K562 (cell line): ENCODE results near the gene MCEMP1. TPM values are rescaled to one million over a fixed set of nuclear protein-coding genes. Genes with fewer than 3 reads are reported as not detected.

Source experiments
- ATAC-seq: fragments of 200-7000 bp; cut with Tn5 transposase; 3 replicates; pipeline ENCODE4 v1.9.1; 2020; ENCODE audit warnings: moderate library complexity
- BruUV-seq: library from RNA; stranded (reverse); fragments of 400-500 nt; replicated peaks from 2 replicates; lab custom pipeline; 2021; lab: Mats Ljungman, UMichigan
- CTCF ChIA-PET: fragments of 300-600 bp; formaldehyde crosslinking; extraction: SDS; loops from one replicate; lab custom pipeline; 2021; ENCODE audit warnings: low intra/inter-chr PET ratio; lab: Yijun Ruan, JAX
- POLR2A ChIA-PET: fragments of 300-600, 350-650 bp; sonication (Branson Sonifier 250); formaldehyde crosslinking; extraction: SDS; loops from one replicate; lab custom pipeline; 2021; ENCODE audit warnings: antibody characterized with exemption, inconsistent platforms; lab: Yijun Ruan, JAX
- DNase-seq, 4 experiments: peaks; one replicate each; pipeline versions ENCODE4 v3.0.0 to v3.0.0-alpha.2; 2011 to 2018; ENCODE audit warnings: low spot score in 3 of 4, mixed read lengths in 3 of 4; ENCODE audit errors: extremely low read depth in 1 of 4
- FAIRE-seq: peaks from 2 replicates; lab custom pipeline; 2011; peaks lifted over from hg19 to GRCh38; lab: Jason Lieb, UNC
- H2AFZ ChIP-seq: 2 replicates; pipeline ENCODE4 v1.6.0; 2011; ENCODE audit warnings: low read depth, low read length, control low read depth, inconsistent platforms
- H3K27ac ChIP-seq: fragments of 200-600 bp; 3 replicates; pipeline ENCODE4 v1.8.0; 2011; ENCODE audit warnings: low read depth, mild to moderate bottlenecking, control low read depth, inconsistent platforms, low read length, moderate library complexity, mixed read lengths; ENCODE audit errors: extremely low read depth
- H3K27me3 ChIP-seq, 2 experiments: fragments of 300-600 bp in 1 of 2; 2 replicates in 1 of 2; 3 replicates in 1 of 2; pipeline versions ENCODE4 v1.6.0 to v1.8.0; 2011; ENCODE audit warnings: inconsistent platforms in 2 of 2, low read length in 2 of 2, mild to moderate bottlenecking in 1 of 2, mixed read lengths in 1 of 2, moderate library complexity in 1 of 2; ENCODE audit not compliant: control insufficient read depth in 2 of 2, insufficient read depth in 2 of 2
- H3K36me3 ChIP-seq: fragments of 300-600 bp; 3 replicates; pipeline ENCODE4 v1.8.0; 2011; ENCODE audit warnings: mild to moderate bottlenecking, low read length, inconsistent platforms; ENCODE audit not compliant: control insufficient read depth, insufficient read depth
- H3K4me1 ChIP-seq, 2 experiments: fragments of 200-600 bp in 1 of 2; replicated peaks in 1 of 2; 2 replicates in 1 of 2; 3 replicates in 1 of 2; pipeline versions ENCODE4 v1.5.1 to v1.8.0; 2011; ENCODE audit warnings: inconsistent platforms in 2 of 2, low read length in 2 of 2, mild to moderate bottlenecking in 1 of 2, mixed read lengths in 1 of 2, moderate library complexity in 1 of 2; ENCODE audit not compliant: control insufficient read depth in 2 of 2, insufficient read depth in 2 of 2
- H3K4me2 ChIP-seq: 2 replicates; pipeline ENCODE4 v1.6.1; 2011; ENCODE audit warnings: low read length, control low read depth, inconsistent platforms, mixed read lengths; ENCODE audit not compliant: insufficient read depth
- H3K4me3 ChIP-seq: fragments of 200-600 bp; sonication (generic), shearing (Covaris generic); 2 replicates; pipeline ENCODE4 v1.5.1; 2016; ENCODE audit warnings: control low read depth, inconsistent platforms
- H3K79me2 ChIP-seq: fragments of 200-600 bp; 3 replicates; pipeline ENCODE4 v1.8.0; 2011; ENCODE audit warnings: low read length, inconsistent platforms; ENCODE audit not compliant: control insufficient read depth, insufficient read depth
- H3K9ac ChIP-seq, 2 experiments: 2 replicates each; pipeline versions ENCODE4 v1.6.0 to v1.6.1; 2011; ENCODE audit warnings: low read depth in 2 of 2, low read length in 2 of 2, control low read depth in 1 of 2, inconsistent platforms in 1 of 2, mild to moderate bottlenecking in 1 of 2, mixed read lengths in 1 of 2; ENCODE audit not compliant: insufficient read depth in 1 of 2
- H3K9me1 ChIP-seq: one replicate; pipeline ENCODE4 v1.6.0; 2011; ENCODE audit warnings: inconsistent platforms, mild to moderate bottlenecking, low read length, moderate library complexity; ENCODE audit not compliant: control insufficient read depth, insufficient read depth
- H3K9me3 ChIP-seq: replicated peaks from 2 replicates; pipeline ENCODE4 v1.5.1; 2011; ENCODE audit warnings: low read depth, low read length, inconsistent platforms; ENCODE audit not compliant: control insufficient read depth, insufficient read depth
- H4K20me1 ChIP-seq: replicated peaks from 2 replicates; pipeline ENCODE4 v1.6.1; 2011; ENCODE audit warnings: low read length, inconsistent platforms, mixed read lengths; ENCODE audit not compliant: control insufficient read depth, insufficient read depth
- BDP1 ChIP-seq: IDR thresholded peaks from 3 replicates; pipeline ENCODE4 v1.6.1; 2011; ENCODE audit not compliant: insufficient read length, insufficient read depth
- BMI1 ChIP-seq: fragments of 150-350 bp; IDR thresholded peaks from 2 replicates; pipeline ENCODE4 v1.6.1; 2014; ENCODE audit warnings: low read length
- C11orf30 ChIP-seq: fragments of 450-650 bp; IDR thresholded peaks from 2 replicates; pipeline ENCODE4 v1.6.1; 2016; ENCODE audit warnings: low read depth, mild to moderate bottlenecking
- CBX1 ChIP-seq: sonication (generic); IDR thresholded peaks from 2 replicates; pipeline ENCODE4 v1.6.1; 2016; ENCODE audit warnings: antibody characterized with exemption, low read depth, mild to moderate bottlenecking
- DNMT1 ChIP-seq: fragments of 450-650 bp; IDR thresholded peaks from 2 replicates; pipeline ENCODE4 v1.6.1; 2016; ENCODE audit warnings: antibody characterized with exemption, mild to moderate bottlenecking
- EGR1 ChIP-seq: fragments of 450-650 bp; conservative IDR thresholded peaks from 2 replicates; pipeline ENCODE4 v1.6.1; 2017; ENCODE audit warnings: mild to moderate bottlenecking
- FOXJ3 ChIP-seq: sonication (generic); formaldehyde crosslinking; IDR thresholded peaks from 2 replicates; pipeline ENCODE4 v1.4.0; 2020; ENCODE audit warnings: mild to moderate bottlenecking, missing genetic modification reagents
- NBN ChIP-seq: fragments of 450-650 bp; IDR thresholded peaks from 2 replicates; pipeline ENCODE4 v1.6.1; 2016; ENCODE audit warnings: low read depth, mild to moderate bottlenecking
- RNF2 ChIP-seq: sonication (generic); IDR thresholded peaks from 2 replicates; pipeline ENCODE4 v1.6.1; 2016
- WHSC1 ChIP-seq: IDR thresholded peaks from one replicate; pipeline ENCODE4 v1.6.1; 2012; ENCODE audit warnings: low read length, control low read depth, inconsistent platforms
- ZBTB17 ChIP-seq: fragments of 450-650 bp; formaldehyde crosslinking; IDR thresholded peaks from 2 replicates; pipeline ENCODE4 v1.4.0; 2020; ENCODE audit warnings: mild to moderate bottlenecking
- WGBS: fragments of 100-300 bp; shearing (Covaris generic); methylation state at CpG from one replicate; pipeline ENCODE4 v1.1.6; 2016; ENCODE audit warnings: low coverage, mixed read lengths; ENCODE audit not compliant: insufficient coverage; ENCODE audit errors: missing lambda C conversion rate; 5-methylcytosine and 5-hydroxymethylcytosine counted together
- in situ Hi-C: fragments of 300-500 bp; cut with MboI; formaldehyde crosslinking; loops from 4 replicates; pipeline ENCODE4 v1.15.0; 2018; ENCODE audit warnings: inconsistent platforms, mixed read lengths
- intact Hi-C: fragments of 100-400 bp; cut with micrococcal nuclease; formaldehyde crosslinking; loops from 2 replicates; pipeline ENCODE4 v1.14.2; 2022
- polyA plus RNA-seq, 8 experiments: library from polyadenylated mRNA; depleted of rRNA in 4 of 8; stranded (reverse) in 5 of 8; unstranded in 3 of 8; fragments of >200 nt; fragmentation: Nextera tagmentation in 2 of 8; fragmentation: Illumina TruSeq in 1 of 8; extraction: Ambion mirVana in 2 of 8; extraction: Trizol in 1 of 8; gene quantifications; 2 replicates each; pipeline versions ENCODE4 v1.2.1 to v1.2.3, GENCODE V29; 2011 to 2014; ENCODE audit warnings: inconsistent platforms in 1 of 8, missing spikeins in 1 of 8
- total RNA-seq, 7 experiments: library from RNA; depleted of rRNA in 6 of 7; stranded (reverse); fragments of >200 nt in 6 of 7; fragmentation: Illumina TruSeq in 2 of 7; extraction: Trizol in 2 of 7; gene quantifications; 2 replicates each; pipeline versions ENCODE4 v1.2.1 to v1.2.3, GENCODE V29; 2011 to 2021; ENCODE audit warnings: low replicate concordance in 1 of 7
- TF ChIP-seq, protein P1 (sequence below): IDR thresholded peaks from 3 replicates; pipeline ENCODE4 v1.6.1; 2011; ENCODE audit warnings: borderline replicate concordance, mild to moderate bottlenecking; ENCODE audit not compliant: insufficient read length, insufficient read depth

MCEMP1 gene
- total and polyA plus RNA-seq, 9 of the 15 experiments (the other 6 are each of a cell fraction or from before 2014, with no cell fraction given), result 0.11 to 1.8 (median 0.51) TPM

DNA sequence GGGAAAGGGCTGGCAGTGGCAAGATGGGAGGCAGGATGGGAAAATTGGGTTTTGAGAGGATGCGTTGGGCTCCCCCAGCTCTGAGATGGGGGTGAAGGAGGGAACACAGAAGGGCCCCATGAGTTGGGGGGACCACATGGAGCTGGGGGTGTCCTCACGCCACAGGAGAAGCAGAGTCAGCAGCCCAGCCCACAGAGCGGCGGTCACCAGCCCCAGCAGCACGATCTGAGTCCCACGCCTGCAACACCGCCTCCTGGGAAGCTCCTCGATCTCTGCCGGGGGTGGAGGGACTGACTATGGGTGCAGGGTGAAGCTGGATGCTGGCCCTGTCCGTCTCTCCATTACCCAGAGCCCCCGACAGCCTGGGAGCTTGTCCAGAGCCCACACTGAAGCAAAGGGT, 21.7 kb downstream of the MCEMP1 start:
- H3K9me1 ChIP-seq, result no peaks in the 10 kb centered on the region
- no peak overlapping the region for H3K4me3 ChIP-seq
- intact Hi-C loops (no loop called here), in situ Hi-C loops (no loop called here)
- H3K9ac ChIP-seq, result peak overlapping the region in 1 of 2 experiments; percentile 58; a peak in 1 of 4 replicates
- H4K20me1 ChIP-seq, result no peaks in the 10 kb centered on the region; the same call in 1 of the 2 replicates
- H3K9me3 ChIP-seq, result no peaks in the 10 kb centered on the region
- H3K4me2 ChIP-seq, result no peak overlapping the region
- peaks cover 2 to 8% of the 10 kb centered on the region in 2 experiments; a peak in 4 of 5 replicates for H3K4me1 ChIP-seq
- H3K27ac ChIP-seq, result no peak overlapping the region
- FAIRE-seq, result no peak
- peak; percentile 48 for ATAC-seq
- H3K79me2 ChIP-seq, result no peaks in the 10 kb centered on the region
- no peak overlapping the region for H2AFZ ChIP-seq
- TF ChIP-seq EGR1, result no peak
- TF ChIP-seq DNMT1, result no peak
- no peak for TF ChIP-seq BMI1
- no peak for TF ChIP-seq WHSC1
- TF ChIP-seq FOXJ3, result no peak
- TF ChIP-seq BDP1, result no peak
- CTCF ChIA-PET, result no interaction called here
- BruUV-seq, result no TSS peak
- POLR2A ChIA-PET, result interaction anchor here (0.6 to 1.8 kb wide), 4 partner anchors 10 to 201 kb away, joined by 3 to 4 read pairs (median 3); a partner anchor contains a TSS
- no peaks in the 10 kb centered on the region for H3K36me3 ChIP-seq
- DNase-seq, result no peak
- WGBS, result 2% methylated on average over 10 of the region's 11 CpGs
- H3K27me3 ChIP-seq, result peaks cover 13 to 58% of the 10 kb centered on the region in 2 experiments; a peak in 4 of 5 replicates

DNA sequence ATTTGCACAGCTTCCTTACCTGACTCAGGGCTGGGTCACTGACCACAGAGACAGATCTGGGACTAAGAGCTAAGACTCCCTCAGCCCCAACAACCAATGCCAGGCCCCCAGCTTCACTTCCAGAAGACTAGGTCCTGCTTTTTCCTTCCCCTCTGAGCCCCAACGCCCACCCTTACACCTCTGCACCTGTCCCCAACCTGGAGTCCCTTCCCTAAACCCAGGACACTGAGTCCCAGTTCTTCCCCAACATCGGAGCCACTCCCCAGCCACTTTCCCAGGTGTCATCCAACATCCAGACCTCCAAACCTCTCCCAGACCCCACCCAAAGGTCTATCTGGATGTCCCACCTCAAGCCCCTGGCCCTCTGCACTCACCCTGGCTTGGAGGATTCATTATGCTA, 22.1 kb downstream of the MCEMP1 start:
- H3K27ac ChIP-seq, result no peak overlapping the region
- peaks cover 13 to 62% of the 10 kb centered on the region in 2 experiments; a peak in 4 of 5 replicates for H3K27me3 ChIP-seq
- FAIRE-seq, result no peak
- no peaks in the 10 kb centered on the region for H3K9me1 ChIP-seq
- no peak overlapping the region for H3K4me2 ChIP-seq
- H4K20me1 ChIP-seq, result no peaks in the 10 kb centered on the region; the same call in 1 of the 2 replicates
- no peak overlapping the region for H2AFZ ChIP-seq
- WGBS, result 4% methylated on average over 2 of the region's 2 CpGs
- ChIA-PET POLR2A (interaction anchor here (1.3 kb wide), 1 partner anchor 61 kb away, joined by 3 read pairs; no protein-coding TSS in a partner anchor), CTCF (no interaction called here)
- peaks cover 2 to 8% of the 10 kb centered on the region in 2 experiments; a peak in 4 of 5 replicates for H3K4me1 ChIP-seq
- H3K79me2 ChIP-seq, result no peaks in the 10 kb centered on the region
- ATAC-seq, result no peak
- H3K4me3 ChIP-seq, result no peak overlapping the region
- in situ Hi-C loops (no loop called here), intact Hi-C loops (no loop called here)
- DNase-seq, result no peak
- H3K9ac ChIP-seq, result peak overlapping the region in 1 of 2 experiments; percentile 58; a peak in 1 of 4 replicates
- no peaks in the 10 kb centered on the region for H3K36me3 ChIP-seq
- no TSS peak for BruUV-seq
- H3K9me3 ChIP-seq, result no peaks in the 10 kb centered on the region
- TF ChIP-seq, protein P1, sequence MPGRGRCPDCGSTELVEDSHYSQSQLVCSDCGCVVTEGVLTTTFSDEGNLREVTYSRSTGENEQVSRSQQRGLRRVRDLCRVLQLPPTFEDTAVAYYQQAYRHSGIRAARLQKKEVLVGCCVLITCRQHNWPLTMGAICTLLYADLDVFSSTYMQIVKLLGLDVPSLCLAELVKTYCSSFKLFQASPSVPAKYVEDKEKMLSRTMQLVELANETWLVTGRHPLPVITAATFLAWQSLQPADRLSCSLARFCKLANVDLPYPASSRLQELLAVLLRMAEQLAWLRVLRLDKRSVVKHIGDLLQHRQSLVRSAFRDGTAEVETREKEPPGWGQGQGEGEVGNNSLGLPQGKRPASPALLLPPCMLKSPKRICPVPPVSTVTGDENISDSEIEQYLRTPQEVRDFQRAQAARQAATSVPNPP, result no peak
- TF ChIP-seq NBN (no peak), CBX1 (no peak), ZBTB17 (CRISPR knock-in tag) (no peak), RNF2 (no peak), BDP1 (no peak), C11orf30 (no peak)
